Endometrium (tissue), 2 donors: ENCODE results near the gene PMAIP1.

ENCODE experiments used
- FAIRE-seq: peaks from 2 replicates; lab custom pipeline; 2012; peaks lifted over from hg19 to GRCh38; lab: Jason Lieb, UNC
- donor health status: control.
- donor health status: control.

The PMAIP1 gene

GRCh38 chr18:59915606-59916005 is 15.8 kb downstream of the PMAIP1 start:
- FAIRE-seq, result no peak

GRCh38 chr18:59916746-59917145 is 16.9 kb downstream of the PMAIP1 start:
- FAIRE-seq, result no peak

GRCh38 chr18:59917422-59917821 is 17.6 kb downstream of the PMAIP1 start:
- no peak for FAIRE-seq

GRCh38 chr18:59918320-59918755 is 18.5 kb downstream of the PMAIP1 start:
- FAIRE-seq, result no peak

GRCh38 chr18:59918997-59919396 is 19.2 kb downstream of the PMAIP1 start:
- no peak for FAIRE-seq

GRCh38 chr18:59921384-59921891 is 21.6 kb downstream of the PMAIP1 start:
- FAIRE-seq, result no peak

- FAIRE-seq, result no peak
Observed at GRCh38 chr18:59923539-59924196, 23.9 kb downstream of the PMAIP1 start.

GRCh38 chr18:59926131-59926530 is 26.3 kb downstream of the PMAIP1 start:
- FAIRE-seq, result no peak

- FAIRE-seq, result no peak
Observed at GRCh38 chr18:59927246-59927825, 27.5 kb downstream of the PMAIP1 start.

- FAIRE-seq, result no peak
Observed at GRCh38 chr18:59928201-59928600, 28.4 kb downstream of the PMAIP1 start.

- FAIRE-seq, result no peak
Observed at GRCh38 chr18:59929621-59930295, 30.0 kb downstream of the PMAIP1 start.

- no peak for FAIRE-seq
Observed at GRCh38 chr18:59932401-59932800, 32.6 kb downstream of the PMAIP1 start.

GRCh38 chr18:59938676-59939075 is 38.9 kb downstream of the PMAIP1 start:
- FAIRE-seq, result no peak

GRCh38 chr18:59939127-59939526 is 39.3 kb downstream of the PMAIP1 start:
- FAIRE-seq, result no peak

- FAIRE-seq, result no peak
Observed at GRCh38 chr18:59940068-59940467, 40.3 kb downstream of the PMAIP1 start.

GRCh38 chr18:59941331-59941730 is 41.5 kb downstream of the PMAIP1 start:
- FAIRE-seq, result no peak

- no peak for FAIRE-seq
Observed at GRCh38 chr18:59942601-59943000, 42.8 kb downstream of the PMAIP1 start.

GRCh38 chr18:59945544-59945943 is 45.7 kb downstream of the PMAIP1 start:
- FAIRE-seq, result no peak

GRCh38 chr18:59950215-59950944 is 50.6 kb downstream of the PMAIP1 start:
- FAIRE-seq, result no peak

GRCh38 chr18:59951591-59951990 is 51.8 kb downstream of the PMAIP1 start:
- FAIRE-seq, result no peak

GRCh38 chr18:59952283-59953007 is 52.6 kb downstream of the PMAIP1 start:
- FAIRE-seq, result no peak
